Transverse colon (tissue), 4 donors: ENCODE results near the gene PERP. TPM values are rescaled to one million over a fixed set of nuclear protein-coding genes. Genes with fewer than 3 reads are reported as not detected.
A peak's percentile ranks its signal among the peaks of the same experiment; 100 is the strongest.

Experiments used
- DNase-seq: peaks from one replicate; pipeline ENCODE4 v3.0.0-alpha.2; 2019
- H3K27ac ChIP-seq, 4 donors: fragments of 200-600 bp; sonication (generic); 2 replicates each; pipeline ENCODE4 v1.5.1; 2016 to 2018; ENCODE audit warnings: inconsistent platforms in 4 of 4
- H3K27me3 ChIP-seq: fragments of 200-600 bp; sonication (generic); 2 replicates; pipeline ENCODE4 v1.5.1; 2017; ENCODE audit warnings: inconsistent platforms
- H3K36me3 ChIP-seq, 4 donors: fragments of 200-600 bp; sonication (generic); 2 replicates each; pipeline ENCODE4 v1.5.1; 2017 to 2019; ENCODE audit warnings: inconsistent platforms in 4 of 4
- H3K4me1 ChIP-seq, 4 donors: fragments of 200-600 bp; sonication (generic); 2 replicates each; pipeline ENCODE4 v1.5.1; 2017 to 2020; ENCODE audit warnings: inconsistent platforms in 4 of 4
- H3K4me3 ChIP-seq, 4 donors: fragments of 200-600 bp; sonication (generic); 1 replicate in 1 of 4; 2 replicates in 3 of 4; pipeline versions ENCODE4 v1.5.1 to v1.6.1; 2017 to 2019; ENCODE audit warnings: inconsistent platforms in 4 of 4
- H3K9me3 ChIP-seq, 2 donors: fragments of 200-600 bp; sonication (generic); 2 replicates each; pipeline ENCODE4 v1.5.1; 2017 to 2019; ENCODE audit warnings: inconsistent platforms in 2 of 2
- EP300 ChIP-seq: sonication (generic); formaldehyde crosslinking; IDR thresholded peaks from one replicate; pipeline ENCODE4 v1.6.1; 2017; ENCODE audit warnings: antibody characterized with exemption, low read depth
- POLR2A ChIP-seq: fragments of 450-650 bp; IDR thresholded peaks from one replicate; pipeline ENCODE4 v1.6.1; 2016; ENCODE audit warnings: antibody characterized with exemption, mild to moderate bottlenecking, moderate library complexity
- POLR2AphosphoS5 ChIP-seq, 3 donors: sonication (generic); formaldehyde crosslinking; IDR thresholded peaks; one replicate each; pipeline ENCODE4 v1.6.1; 2016; ENCODE audit warnings: antibody characterized with exemption in 3 of 3
- WGBS, 2 donors: methylation state at CpG; one replicate each; pipeline ENCODE4 v1.1.5; 2018; ENCODE audit warnings: low coverage in 1 of 2; 5-methylcytosine and 5-hydroxymethylcytosine counted together
- in situ Hi-C, 4 donors: fragments of 200-750 bp; cut with MboI; loops; one replicate each; pipeline versions ENCODE4 v1.15.0 to v1.15.1; 2017; ENCODE audit warnings: low sequenced_read_pairs in 3 of 4, low pct_ligation_motif_present in 1 of 4, low pct_unique_long_range_greater_than_20kb in 1 of 4
- intact Hi-C: fragments of 100-400 bp; cut with DNase I; formaldehyde crosslinking; loops from one replicate; pipeline ENCODE4 v1.15.1; 2023; ENCODE audit warnings: low total_unique reads
- total RNA-seq, 4 donors: library from RNA; depleted of rRNA; stranded (reverse); fragments of >200 nt; gene quantifications; one replicate each; pipeline ENCODE4 v1.1.0, GENCODE V29; 2016
- TF ChIP-seq, protein P1 (sequence below), 5 experiments: fragments of 200-600 bp in 3 of 5; fragments of 450-650 bp in 2 of 5; sonication (generic) in 3 of 5; IDR thresholded peaks; 1 replicate in 2 of 5; 2 replicates in 3 of 5; pipeline ENCODE4 v1.5.1; 2016 to 2017; ENCODE audit warnings: antibody characterized with exemption in 5 of 5, inconsistent platforms in 3 of 5, mild to moderate bottlenecking in 2 of 5, moderate library complexity in 1 of 5

The PERP gene
- total RNA-seq, 4 donors from 2014 or later: 18.1 to 73.0 (median 55.5) TPM

DNA sequence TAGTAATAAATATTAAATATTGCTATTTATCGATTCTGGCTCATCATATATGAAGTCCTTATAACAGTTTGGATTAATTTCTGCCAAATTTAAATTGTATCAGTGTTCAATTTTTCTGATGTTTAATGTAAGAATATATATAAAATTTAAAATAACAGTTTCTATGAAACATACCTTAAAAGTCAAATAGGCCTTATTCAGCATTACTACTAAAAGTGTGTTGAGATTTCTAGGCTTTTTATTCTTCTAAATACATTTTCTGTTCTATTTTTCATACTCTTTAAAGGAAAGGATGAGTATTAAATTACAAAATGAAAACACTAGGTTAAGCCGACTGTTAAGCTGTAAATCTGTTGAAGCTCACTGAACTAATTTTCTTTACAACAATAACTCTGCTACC lies 13.6 kb downstream of the PERP start:
- Histone ChIP-seq H3K9me3 (no peaks in the 10 kb centered on the region), H3K27ac (no peak overlapping the region), H3K27me3 (no peaks in the 10 kb centered on the region), H3K36me3 (peaks cover 0 to 9% (median 3%) of the 10 kb centered on the region in 4 donors), H3K4me1 (peaks cover 0 to 11% (median 5%) of the 10 kb centered on the region in 4 donors), H3K4me3 (no peak overlapping the region)
- intact Hi-C loops (no loop called here), in situ Hi-C loops (no loop called here)
- TF ChIP-seq EP300: no peak
- TF ChIP-seq, protein P1, sequence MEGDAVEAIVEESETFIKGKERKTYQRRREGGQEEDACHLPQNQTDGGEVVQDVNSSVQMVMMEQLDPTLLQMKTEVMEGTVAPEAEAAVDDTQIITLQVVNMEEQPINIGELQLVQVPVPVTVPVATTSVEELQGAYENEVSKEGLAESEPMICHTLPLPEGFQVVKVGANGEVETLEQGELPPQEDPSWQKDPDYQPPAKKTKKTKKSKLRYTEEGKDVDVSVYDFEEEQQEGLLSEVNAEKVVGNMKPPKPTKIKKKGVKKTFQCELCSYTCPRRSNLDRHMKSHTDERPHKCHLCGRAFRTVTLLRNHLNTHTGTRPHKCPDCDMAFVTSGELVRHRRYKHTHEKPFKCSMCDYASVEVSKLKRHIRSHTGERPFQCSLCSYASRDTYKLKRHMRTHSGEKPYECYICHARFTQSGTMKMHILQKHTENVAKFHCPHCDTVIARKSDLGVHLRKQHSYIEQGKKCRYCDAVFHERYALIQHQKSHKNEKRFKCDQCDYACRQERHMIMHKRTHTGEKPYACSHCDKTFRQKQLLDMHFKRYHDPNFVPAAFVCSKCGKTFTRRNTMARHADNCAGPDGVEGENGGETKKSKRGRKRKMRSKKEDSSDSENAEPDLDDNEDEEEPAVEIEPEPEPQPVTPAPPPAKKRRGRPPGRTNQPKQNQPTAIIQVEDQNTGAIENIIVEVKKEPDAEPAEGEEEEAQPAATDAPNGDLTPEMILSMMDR (IDR thresholded peaks at IDR 0.05): no peak
- no peak for TF ChIP-seq POLR2AphosphoS5 (IDR thresholded peaks at IDR 0.05)
- TF ChIP-seq POLR2A: no peak
- 94 to 95% methylated on average over 2 of the region's 2 CpGs for WGBS, 2 donors
- no peak for DNase-seq

DNA sequence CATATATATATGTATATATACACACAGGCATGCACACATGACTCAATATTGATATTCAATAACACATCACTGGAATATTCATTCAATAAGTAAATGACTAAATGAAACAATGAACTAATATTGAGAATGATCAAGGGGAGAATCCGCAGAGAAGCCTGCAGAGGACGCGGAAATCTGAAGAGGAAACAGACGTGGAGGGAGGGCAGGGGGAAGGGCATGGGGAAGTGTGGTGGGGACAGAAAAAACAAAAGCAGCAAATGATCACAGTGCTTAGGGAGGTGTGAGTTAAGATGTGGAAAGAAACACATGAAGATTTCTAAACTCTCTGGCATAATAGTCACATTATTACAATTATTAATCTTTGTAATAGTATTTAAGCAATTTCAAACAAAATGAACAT lies 14.5 kb downstream of the PERP start:
- intact Hi-C loops (no loop called here), in situ Hi-C loops (no loop called here)
- no peak overlapping the region for H3K27ac ChIP-seq
- TF ChIP-seq POLR2A (no peak), POLR2AphosphoS5 (IDR thresholded peaks at IDR 0.05) (no peak), EP300 (no peak)
- TF ChIP-seq, protein P1 (IDR thresholded peaks at IDR 0.05): no peak
- H3K36me3 ChIP-seq: peaks cover 0 to 9% (median 3%) of the 10 kb centered on the region in 4 donors
- peaks cover 4 to 21% (median 9%) of the 10 kb centered on the region in 4 donors for H3K4me1 ChIP-seq
- WGBS, 2 donors: 49 to 62% methylated on average over 4 of the region's 4 CpGs
- no peak overlapping the region for H3K4me3 ChIP-seq
- no peak for DNase-seq
- H3K9me3 ChIP-seq: no peaks in the 10 kb centered on the region
- no peaks in the 10 kb centered on the region for H3K27me3 ChIP-seq

DNA sequence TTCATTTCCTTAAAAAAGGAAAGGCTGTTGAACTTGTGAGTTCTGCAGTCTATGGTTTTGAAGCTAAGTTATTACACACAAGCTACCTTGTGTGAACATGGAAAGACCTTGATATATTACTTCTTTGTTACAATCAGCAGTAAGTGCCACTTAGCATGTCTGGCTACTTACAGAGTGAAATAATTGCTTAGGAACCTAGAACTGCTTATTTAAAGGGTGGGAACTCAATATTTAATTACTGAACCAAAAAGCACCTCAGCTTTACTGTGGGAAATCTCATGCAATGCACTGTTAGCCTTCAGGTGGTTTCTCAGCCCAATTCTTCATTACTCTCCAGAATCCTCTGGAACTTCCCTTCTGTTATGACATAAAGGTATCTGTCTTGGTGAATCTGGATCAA lies 17.9 kb downstream of the PERP start:
- Histone ChIP-seq H3K4me3 (no peak overlapping the region), H3K27ac (no peak overlapping the region), H3K27me3 (no peaks in the 10 kb centered on the region), H3K4me1 (peaks cover 6 to 22% (median 9%) of the 10 kb centered on the region in 4 donors), H3K36me3 (peaks cover 0 to 4% (median 0%) of the 10 kb centered on the region in 4 donors), H3K9me3 (no peaks in the 10 kb centered on the region)
- intact Hi-C loops: no loop called here
- no peak for TF ChIP-seq POLR2AphosphoS5 (IDR thresholded peaks at IDR 0.05)
- no peak for TF ChIP-seq POLR2A
- TF ChIP-seq EP300: no peak
- TF ChIP-seq, protein P1 (IDR thresholded peaks at IDR 0.05): no peak
- in situ Hi-C loops: no loop called here
- no peak for DNase-seq

DNA sequence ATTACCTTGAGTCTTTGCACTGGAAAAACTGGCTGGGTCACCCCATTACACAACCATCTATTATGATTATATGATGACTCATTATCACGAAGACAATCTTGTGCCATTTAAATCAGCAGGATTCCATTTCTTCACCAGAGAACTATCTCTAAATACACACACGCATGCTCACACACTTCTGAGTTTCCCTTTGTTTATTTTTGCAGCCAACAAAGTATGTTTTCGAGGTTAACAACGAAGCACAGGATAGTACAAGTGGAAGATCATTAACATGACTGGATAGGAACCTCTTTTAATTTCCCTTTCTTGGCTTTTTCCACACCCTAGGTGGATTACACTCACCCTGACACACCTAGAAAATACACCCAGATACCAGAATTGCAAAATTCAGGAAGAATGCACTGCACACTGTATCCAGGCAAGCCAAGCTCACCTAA lies 18.9 kb downstream of the PERP start:
- H3K4me1 ChIP-seq: peaks cover 6 to 22% (median 9%) of the 10 kb centered on the region in 4 donors
- DNase-seq: peak; percentile 28
- no peaks in the 10 kb centered on the region for H3K9me3 ChIP-seq
- H3K27me3 ChIP-seq: no peaks in the 10 kb centered on the region
- intact Hi-C loops (no loop called here), in situ Hi-C loops (no loop called here)
- peak overlapping the region in 3 of 4 donors; percentile 25 to 36 (median 33) for H3K27ac ChIP-seq
- H3K4me3 ChIP-seq: no peak overlapping the region
- 18 to 20% methylated on average over 4 of the region's 4 CpGs for WGBS, 2 donors
- no peak for TF ChIP-seq EP300
- TF ChIP-seq POLR2AphosphoS5 (IDR thresholded peaks at IDR 0.05): peak; percentile 21 to 39 (median 35)
- peaks cover 0 to 4% (median 0%) of the 10 kb centered on the region in 4 donors for H3K36me3 ChIP-seq
